Activated B cell treated with CpG ODN at 0.5 μM for 24 hours (primary cell): Measurements from ENCODE around the gene NIPSNAP3A. TPM values are rescaled to one million over a fixed set of nuclear protein-coding genes. Genes with fewer than 3 reads are reported as not detected.

Source experiments
- ATAC-seq: fragments of 200-7000 bp; cut with Tn5 transposase; one replicate; pipeline ENCODE4 v1.10.0; 2021; ENCODE audit warnings: low read depth, mild to moderate bottlenecking, moderate library complexity
- CTCF ChIA-PET: fragments of 350-600 bp; sonication (Branson Sonifier 250); formaldehyde crosslinking; loops from one replicate; lab custom pipeline; 2021; ENCODE audit warnings: antibody characterized with exemption; lab: Charles Lee
- POLR2A ChIA-PET: fragments of 350-600 bp; sonication (Branson Sonifier 250); formaldehyde crosslinking; loops from one replicate; lab custom pipeline; 2021; ENCODE audit warnings: antibody characterized with exemption; lab: Charles Lee
- DNase-seq: peaks from one replicate; pipeline ENCODE4 v3.0.0; 2022
- H3K27ac Mint-ChIP-seq: one replicate; pipeline ENCODE4 v1.8.0; 2020; ENCODE audit warnings: mixed read lengths
- H3K27me3 Mint-ChIP-seq: one replicate; pipeline ENCODE4 v1.8.0; 2021; ENCODE audit warnings: mixed read lengths
- H3K36me3 Mint-ChIP-seq: one replicate; pipeline ENCODE4 v1.8.0; 2021; ENCODE audit warnings: low read depth, mixed read lengths
- H3K4me1 Mint-ChIP-seq: one replicate; pipeline ENCODE4 v1.8.0; 2021; ENCODE audit warnings: mixed read lengths
- H3K4me3 Mint-ChIP-seq: one replicate; pipeline ENCODE4 v1.8.0; 2020; ENCODE audit warnings: mild to moderate bottlenecking, mixed read lengths
- H3K9me3 Mint-ChIP-seq: one replicate; pipeline ENCODE4 v1.8.0; 2020; ENCODE audit warnings: mixed read lengths
- CTCF ChIP-seq: fragments of 200-600 bp; IDR thresholded peaks from one replicate; pipeline ENCODE4 v1.8.0; 2022; ENCODE audit warnings: antibody characterized with exemption, mild to moderate bottlenecking
- intact Hi-C: fragments of 100-400 bp; cut with micrococcal nuclease; formaldehyde crosslinking; loops from one replicate; pipeline ENCODE4 v1.15.1; 2024
- total RNA-seq: library from RNA; stranded (reverse); gene quantifications from 2 replicates; pipeline ENCODE4 v1.2.3, GENCODE V29; 2022

NIPSNAP3A gene
- total RNA-seq, 1 donor from 2014 or later: 21.9 TPM

- ATAC-seq: peak; percentile 58
- Mint-ChIP-seq H3K27ac (no peak overlapping the region), H3K4me3 (no peak overlapping the region), H3K4me1 (peaks cover 37% of the 10 kb centered on the region), H3K36me3 (peaks cover 30% of the 10 kb centered on the region), H3K9me3 (no peaks in the 10 kb centered on the region), H3K27me3 (no peaks in the 10 kb centered on the region)
- DNase-seq: no peak
- no peak for TF ChIP-seq CTCF
- ChIA-PET CTCF (interaction anchor here (1.0 kb wide), 1 partner anchor 29 kb away, joined by 5 read pairs; the partner anchor contains the start of gene NIPSNAP3A), POLR2A (interaction anchor here (0.6 to 2.8 kb wide), 7 partner anchors 9 to 469 kb away, joined by 3 to 36 read pairs (median 6); partner anchors contain the start of genes NIPSNAP3A, NIPSNAP3B and SLC44A1)
- intact Hi-C loops: no loop called here
Observed at GRCh38 chr9:104775574-104775936, 28.1 kb downstream of the NIPSNAP3A start.

GRCh38 chr9:104775976-104776375 is 28.5 kb downstream of the NIPSNAP3A start:
- no peak for DNase-seq
- peaks cover 30% of the 10 kb centered on the region for H3K36me3 Mint-ChIP-seq
- CTCF ChIA-PET: interaction anchor here (1.0 kb wide), 1 partner anchor 29 kb away, joined by 5 read pairs; the partner anchor contains the start of gene NIPSNAP3A
- intact Hi-C loops: loop anchor here (1.0 kb wide), 1 partner anchor 469 kb away; no protein-coding TSS in a partner anchor
- no peak for TF ChIP-seq CTCF
- no peak overlapping the region for H3K27ac Mint-ChIP-seq
- no peak for ATAC-seq
- H3K9me3 Mint-ChIP-seq: no peaks in the 10 kb centered on the region
- POLR2A ChIA-PET: interaction anchor here (0.6 to 2.8 kb wide), 6 partner anchors 8 to 468 kb away, joined by 3 to 36 read pairs (median 5); partner anchors contain the start of genes NIPSNAP3A, NIPSNAP3B and SLC44A1
- H3K4me3 Mint-ChIP-seq: no peak overlapping the region
- H3K4me1 Mint-ChIP-seq: peaks cover 36% of the 10 kb centered on the region
- H3K27me3 Mint-ChIP-seq: no peaks in the 10 kb centered on the region

DNA sequence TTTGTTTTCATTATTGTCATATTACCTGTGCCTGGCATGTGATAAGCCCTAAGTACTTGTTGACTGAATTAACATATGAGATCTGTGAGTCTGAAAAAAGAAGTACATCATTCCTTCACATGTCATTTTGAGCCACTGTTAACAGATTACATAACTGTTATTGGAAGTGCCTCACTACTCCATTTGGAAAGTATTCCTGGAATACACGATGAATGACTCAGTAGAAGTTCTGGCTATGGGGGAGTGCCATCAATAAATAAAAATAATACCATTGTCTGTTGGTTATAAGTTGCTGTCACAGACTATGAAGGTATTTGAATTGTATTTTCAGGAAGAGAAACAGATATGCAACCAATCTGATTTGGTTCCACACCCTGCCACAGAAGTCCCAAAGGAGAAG is 29.3 kb downstream of the NIPSNAP3A start:
- no peaks in the 10 kb centered on the region for H3K9me3 Mint-ChIP-seq
- no peak overlapping the region for H3K27ac Mint-ChIP-seq
- ATAC-seq (no peak), DNase-seq (no peak)
- peaks cover 23% of the 10 kb centered on the region for H3K36me3 Mint-ChIP-seq
- CTCF ChIA-PET: no interaction called here
- H3K27me3 Mint-ChIP-seq: no peaks in the 10 kb centered on the region
- H3K4me3 Mint-ChIP-seq: no peak overlapping the region
- H3K4me1 Mint-ChIP-seq: peaks cover 30% of the 10 kb centered on the region
- intact Hi-C loops: loop anchor here (1.0 kb wide), 1 partner anchor 469 kb away; no protein-coding TSS in a partner anchor
- POLR2A ChIA-PET: no interaction called here
- TF ChIP-seq CTCF: no peak

DNA sequence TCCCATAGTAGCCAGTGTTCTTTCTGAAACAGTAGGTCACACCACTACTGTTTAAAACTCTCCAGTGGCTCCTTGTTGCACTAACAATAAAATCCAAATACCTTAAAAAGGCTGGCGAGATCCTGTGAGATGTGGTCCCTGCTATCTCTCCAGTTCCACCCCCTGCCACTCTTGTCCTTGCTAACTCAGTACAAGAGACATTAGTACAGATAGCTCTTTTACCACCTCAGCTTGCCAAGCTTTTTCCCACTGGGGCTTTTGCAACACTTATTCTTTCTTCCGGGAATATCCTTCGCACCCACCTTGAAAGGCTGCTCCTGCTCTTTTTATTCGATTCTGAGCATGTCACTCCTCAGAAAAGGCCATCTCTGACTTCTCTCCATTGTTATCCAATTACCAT is 31.3 kb downstream of the NIPSNAP3A start:
- no peak for DNase-seq
- Mint-ChIP-seq H3K27ac (peak overlapping the region; percentile 2), H3K36me3 (peaks cover 17% of the 10 kb centered on the region), H3K4me3 (no peak overlapping the region), H3K4me1 (peaks cover 27% of the 10 kb centered on the region), H3K27me3 (no peaks in the 10 kb centered on the region), H3K9me3 (no peaks in the 10 kb centered on the region)
- ATAC-seq: no peak
- POLR2A ChIA-PET: interaction anchor here (1.5 to 3.7 kb wide), 3 partner anchors 9 to 31 kb away, joined by 4 to 15 read pairs (median 12); partner anchors contain the start of genes NIPSNAP3A and NIPSNAP3B
- CTCF ChIA-PET: interaction anchor here (1.3 kb wide), 1 partner anchor 636 kb away, joined by 5 read pairs; no protein-coding TSS in a partner anchor
- intact Hi-C loops: no loop called here
- TF ChIP-seq CTCF: no peak

GRCh38 chr9:104779334-104779733 is 31.9 kb downstream of the NIPSNAP3A start:
- ChIA-PET POLR2A (interaction anchor here (2.5 to 3.7 kb wide), 2 partner anchors 16 to 31 kb away, joined by 12 to 15 read pairs; partner anchors contain the start of genes NIPSNAP3A and NIPSNAP3B), CTCF (interaction anchor here (1.3 to 3.4 kb wide), 2 partner anchors 636 kb away, joined by 5 to 12 read pairs; no protein-coding TSS in a partner anchor)
- intact Hi-C loops: no loop called here
- no peaks in the 10 kb centered on the region for H3K27me3 Mint-ChIP-seq
- H3K36me3 Mint-ChIP-seq: peaks cover 23% of the 10 kb centered on the region
- H3K4me1 Mint-ChIP-seq: peaks cover 30% of the 10 kb centered on the region
- no peak for TF ChIP-seq CTCF
- no peaks in the 10 kb centered on the region for H3K9me3 Mint-ChIP-seq
- DNase-seq (no peak), ATAC-seq (no peak)
- no peak overlapping the region for H3K4me3 Mint-ChIP-seq
- H3K27ac Mint-ChIP-seq: no peak overlapping the region
